ENCODE results near the gene CCDC92. TPM values are rescaled to one million over a fixed set of nuclear protein-coding genes. Genes with fewer than 3 reads are reported as not detected.

Gene CCDC92
- total and polyA plus RNA-seq, 2 experiments from 2014 or later, result 49.3 to 67.0 TPM

GRCh38 chr12:123989753-123990152 lies 17.1 kb upstream of the CCDC92 start:
- peak in 1 of 2 donors; percentile 37 for DNase-seq (ENCODE audit: low read depth in 1 of 2, low spot score in 1 of 2)
- Histone ChIP-seq H3K27me3 (no peaks in the 10 kb centered on the region), H3K27ac (peak overlapping the region; percentile 94), H3K36me3 (peaks cover 3% of the 10 kb centered on the region), H3K4me3 (no peak overlapping the region), H3K4me1 (ENCODE audit: low read depth) (peaks cover 90% of the 10 kb centered on the region), H3K9me3 (ENCODE audit: low read depth) (no peaks in the 10 kb centered on the region)
- TF ChIP-seq CTCF (IDR thresholded peaks at IDR 0.05; ENCODE audit: low read depth, low read length), result no peak

- DNase-seq (ENCODE audit: low read depth in 1 of 2, low spot score in 1 of 2), result no peak
- no peak overlapping the region for H3K4me3 ChIP-seq
- H3K4me1 ChIP-seq (ENCODE audit: low read depth), result peaks cover 90% of the 10 kb centered on the region
- peak overlapping the region; percentile 94 for H3K27ac ChIP-seq
- no peak for TF ChIP-seq CTCF (IDR thresholded peaks at IDR 0.05; ENCODE audit: low read depth, low read length)
- no peaks in the 10 kb centered on the region for H3K9me3 ChIP-seq (ENCODE audit: low read depth)
- no peaks in the 10 kb centered on the region for H3K27me3 ChIP-seq
- peaks cover 3% of the 10 kb centered on the region for H3K36me3 ChIP-seq
Observed at GRCh38 chr12:123989168-123989567, 16.5 kb upstream of the CCDC92 start.

GRCh38 chr12:123987022-123987421 lies 14.4 kb upstream of the CCDC92 start:
- no peak for TF ChIP-seq CTCF (IDR thresholded peaks at IDR 0.05; ENCODE audit: low read depth, low read length)
- no peaks in the 10 kb centered on the region for H3K9me3 ChIP-seq (ENCODE audit: low read depth)
- no peaks in the 10 kb centered on the region for H3K27me3 ChIP-seq
- peak overlapping the region; percentile 87 for H3K27ac ChIP-seq
- H3K4me3 ChIP-seq, result no peak overlapping the region
- no peak for DNase-seq (ENCODE audit: low read depth in 1 of 2, low spot score in 1 of 2)
- H3K4me1 ChIP-seq (ENCODE audit: low read depth), result peaks cover 76% of the 10 kb centered on the region
- peaks cover 3% of the 10 kb centered on the region for H3K36me3 ChIP-seq

GRCh38 chr12:123986374-123986965 lies 13.8 kb upstream of the CCDC92 start:
- H3K4me3 ChIP-seq, result no peak overlapping the region
- peaks cover 3% of the 10 kb centered on the region for H3K36me3 ChIP-seq
- peaks cover 72% of the 10 kb centered on the region for H3K4me1 ChIP-seq (ENCODE audit: low read depth)
- peak in 1 of 2 donors; percentile 60 for DNase-seq (ENCODE audit: low read depth in 1 of 2, low spot score in 1 of 2)
- H3K27me3 ChIP-seq, result no peaks in the 10 kb centered on the region
- H3K27ac ChIP-seq, result peak overlapping the region; percentile 87
- H3K9me3 ChIP-seq (ENCODE audit: low read depth), result no peaks in the 10 kb centered on the region
- TF ChIP-seq CTCF (IDR thresholded peaks at IDR 0.05; ENCODE audit: low read depth, low read length), result no peak

GRCh38 chr12:123984903-123985302 lies 12.3 kb upstream of the CCDC92 start:
- Histone ChIP-seq H3K4me1 (ENCODE audit: low read depth) (peaks cover 56% of the 10 kb centered on the region), H3K4me3 (no peak overlapping the region), H3K9me3 (ENCODE audit: low read depth) (no peaks in the 10 kb centered on the region), H3K27ac (peak overlapping the region; percentile 87), H3K36me3 (peaks cover 3% of the 10 kb centered on the region), H3K27me3 (no peaks in the 10 kb centered on the region)
- DNase-seq (ENCODE audit: low read depth in 1 of 2, low spot score in 1 of 2), result no peak
- TF ChIP-seq CTCF (IDR thresholded peaks at IDR 0.05; ENCODE audit: low read depth, low read length), result no peak
